Nephron progenitor cell (in vitro differentiated cells): Measurements from ENCODE around the gene EFNA3.

Experiments
- DNase-seq: peaks from one replicate; pipeline ENCODE4 v3.0.0; 2021
- H3K27ac Mint-ChIP-seq: 2 replicates; pipeline ENCODE4 v1.8.0; 2021; ENCODE audit warnings: mild to moderate bottlenecking, moderate library complexity, mixed read lengths
- H3K27me3 Mint-ChIP-seq: 2 replicates; pipeline ENCODE4 v1.8.0; 2021; ENCODE audit warnings: mild to moderate bottlenecking, low read depth, mixed read lengths; ENCODE audit not compliant: poor library complexity
- H3K36me3 Mint-ChIP-seq: 2 replicates; pipeline ENCODE4 v1.8.0; 2021; ENCODE audit warnings: low read depth, mixed read lengths
- H3K4me1 Mint-ChIP-seq: 2 replicates; pipeline ENCODE4 v1.8.0; 2021; ENCODE audit warnings: mixed read lengths
- H3K4me3 Mint-ChIP-seq: 2 replicates; pipeline ENCODE4 v1.8.0; 2021; ENCODE audit warnings: mild to moderate bottlenecking, moderate library complexity, mixed read lengths
- H3K9me3 Mint-ChIP-seq: 2 replicates; pipeline ENCODE4 v1.8.0; 2021; ENCODE audit warnings: mild to moderate bottlenecking, moderate library complexity, mixed read lengths
- CTCF ChIP-seq: fragments of 200-600 bp; sonication (generic); IDR thresholded peaks from 2 replicates; pipeline ENCODE4 v1.5.0; 2021; ENCODE audit warnings: antibody characterized with exemption

The EFNA3 gene

DNA sequence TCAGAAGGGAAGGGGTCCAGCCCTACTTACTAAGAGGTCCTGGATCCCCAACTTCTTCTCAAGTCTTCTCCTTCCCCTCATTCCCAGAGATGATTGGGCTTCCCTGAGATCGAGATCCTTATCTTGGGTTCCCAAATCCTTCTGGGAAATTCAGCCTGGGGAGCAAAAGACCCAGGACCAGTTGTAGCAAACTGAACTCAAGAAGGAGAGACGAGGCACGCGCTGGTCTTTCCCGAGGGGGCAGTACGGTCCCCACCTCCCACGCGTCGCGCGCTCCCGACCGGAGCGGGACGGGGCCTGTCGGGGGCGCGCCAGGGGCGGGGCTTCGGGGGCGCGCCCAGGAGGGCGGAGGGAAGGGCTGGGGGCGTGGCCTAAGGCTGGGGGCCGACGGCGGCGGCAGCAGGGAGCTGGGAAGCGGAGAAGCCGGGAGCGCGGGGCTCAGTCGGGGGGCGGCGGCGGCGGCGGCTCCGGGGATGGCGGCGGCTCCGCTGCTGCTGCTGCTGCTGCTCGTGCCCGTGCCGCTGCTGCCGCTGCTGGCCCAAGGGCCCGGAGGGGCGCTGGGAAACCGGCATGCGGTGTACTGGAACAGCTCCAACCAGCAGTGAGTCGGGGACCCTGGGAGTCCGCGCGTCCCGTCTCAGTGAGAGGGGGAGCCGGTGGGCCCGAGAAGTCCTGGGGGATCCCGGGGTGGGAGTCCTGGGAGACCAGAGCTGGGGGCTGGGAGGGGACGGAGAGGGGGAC, at the start of gene EFNA3:
Gene EFNA3 (plus strand): TSS at position 369 of the 741 bp plus-strand sequence. CDS start 105 bp downstream, at position 474.
- Mint-ChIP-seq H3K4me1 (peaks cover 60% of the 10 kb centered on the region), H3K4me3 (peak within 1 kb of the TSS; percentile 95), H3K9me3 (no peaks in the 10 kb centered on the region), H3K27me3 (peaks cover 20% of the 10 kb centered on the region), H3K27ac (no peak within 1 kb of the TSS), H3K36me3 (no peaks in the 10 kb centered on the region)
- peak; percentile 95 for DNase-seq
- no peak for TF ChIP-seq CTCF

- H3K27ac Mint-ChIP-seq: no peak overlapping the region
- peaks cover 5% of the 10 kb centered on the region for H3K27me3 Mint-ChIP-seq
- no peak for DNase-seq
- TF ChIP-seq CTCF: no peak
- no peaks in the 10 kb centered on the region for H3K36me3 Mint-ChIP-seq
- no peaks in the 10 kb centered on the region for H3K9me3 Mint-ChIP-seq
- no peak overlapping the region for H3K4me3 Mint-ChIP-seq
- peaks cover 12% of the 10 kb centered on the region for H3K4me1 Mint-ChIP-seq
Observed at GRCh38 chr1:155029513-155030242, 49.0 kb upstream of the EFNA3 start.

DNA sequence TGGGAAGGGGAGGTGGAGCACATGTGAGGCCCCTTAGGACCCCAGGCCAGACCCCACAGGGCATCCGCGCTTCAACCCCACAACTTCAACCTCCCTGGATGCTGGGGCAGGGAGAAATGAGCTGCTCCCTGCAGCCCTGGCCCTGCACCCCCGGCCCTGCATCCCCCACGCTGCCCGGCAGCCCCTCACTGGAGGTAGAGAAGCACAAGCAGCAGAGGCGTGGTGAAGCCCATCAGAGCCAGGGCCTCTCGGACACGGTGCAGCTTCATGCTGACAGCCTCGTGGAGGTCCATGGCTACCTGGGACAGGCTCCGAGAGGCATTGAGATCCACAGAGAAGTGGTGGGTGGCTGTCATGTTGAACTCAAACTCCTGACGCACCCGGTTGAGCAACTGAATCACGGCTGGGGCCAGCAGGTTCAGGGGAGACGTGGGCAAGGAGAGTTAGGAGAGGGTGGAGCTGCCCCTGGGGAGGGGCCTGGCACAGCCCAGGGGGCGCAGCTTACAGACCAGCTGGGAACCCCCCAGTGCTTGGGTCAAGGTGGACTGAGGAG, 48.3 kb upstream of the EFNA3 start:
- no peaks in the 10 kb centered on the region for H3K9me3 Mint-ChIP-seq
- DNase-seq: no peak
- no peak for TF ChIP-seq CTCF
- no peak overlapping the region for H3K27ac Mint-ChIP-seq
- H3K36me3 Mint-ChIP-seq: no peaks in the 10 kb centered on the region
- peaks cover 12% of the 10 kb centered on the region for H3K4me1 Mint-ChIP-seq
- no peak overlapping the region for H3K4me3 Mint-ChIP-seq
- H3K27me3 Mint-ChIP-seq: peaks cover 9% of the 10 kb centered on the region

DNA sequence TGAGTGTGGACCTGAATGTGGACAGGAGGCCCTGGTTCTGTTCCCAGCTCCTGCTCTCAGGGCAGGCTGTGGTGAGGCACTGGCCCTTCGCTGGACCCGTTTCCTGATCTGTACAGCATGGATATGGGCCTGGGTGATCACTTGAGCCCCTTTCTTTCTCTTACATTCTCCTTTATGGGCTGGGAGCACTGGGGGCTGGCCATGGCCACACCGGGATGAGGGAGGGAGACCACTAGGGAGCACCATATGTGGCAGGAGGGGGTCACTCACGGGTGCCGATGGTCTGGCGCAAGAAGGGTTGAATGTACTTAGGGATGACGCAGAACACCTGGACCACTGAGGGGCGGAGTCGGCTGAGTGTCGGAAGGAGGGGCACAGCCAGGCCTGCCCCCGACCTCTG, 47.7 kb upstream of the EFNA3 start:
- TF ChIP-seq CTCF: no peak
- no peaks in the 10 kb centered on the region for H3K36me3 Mint-ChIP-seq
- H3K27ac Mint-ChIP-seq: no peak overlapping the region
- peaks cover 9% of the 10 kb centered on the region for H3K27me3 Mint-ChIP-seq
- no peak for DNase-seq
- peaks cover 12% of the 10 kb centered on the region for H3K4me1 Mint-ChIP-seq
- H3K4me3 Mint-ChIP-seq: no peak overlapping the region
- no peaks in the 10 kb centered on the region for H3K9me3 Mint-ChIP-seq

DNA sequence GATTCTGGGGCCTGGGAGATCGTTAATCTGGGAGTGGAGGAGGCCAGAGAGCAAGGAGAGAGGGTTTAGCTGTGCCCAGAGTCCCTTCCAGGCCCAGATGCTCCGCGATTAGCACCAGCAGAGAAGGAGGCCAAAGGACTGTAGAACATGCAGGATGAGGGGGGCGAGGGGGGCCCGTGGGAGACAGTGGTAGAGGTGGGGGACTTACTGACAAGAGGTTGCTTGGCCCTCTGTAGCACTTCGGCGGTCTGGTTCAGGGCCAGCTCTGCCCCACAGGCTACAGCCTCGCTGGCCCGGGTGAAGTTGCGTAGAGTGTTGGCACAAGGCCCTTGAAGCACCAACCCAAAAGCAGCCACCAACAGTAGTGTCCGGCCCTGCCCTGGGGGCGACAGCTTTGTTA, 45.8 kb upstream of the EFNA3 start:
- no peak for TF ChIP-seq CTCF
- DNase-seq: no peak
- Mint-ChIP-seq H3K27ac (no peak overlapping the region), H3K4me3 (no peak overlapping the region), H3K36me3 (no peaks in the 10 kb centered on the region), H3K27me3 (peaks cover 11% of the 10 kb centered on the region), H3K9me3 (no peaks in the 10 kb centered on the region), H3K4me1 (peaks cover 14% of the 10 kb centered on the region)
